Liver (tissue), 3 donors: ENCODE data around the gene C13orf42.

Experiments
- ATF3 ChIP-seq: IDR thresholded peaks from 2 replicates; pipeline ENCODE4 v1.6.1; 2016; ENCODE audit warnings: antibody characterized with exemption
- CTCF ChIP-seq: fragments of 150-350 bp; IDR thresholded peaks from 2 replicates; pipeline ENCODE4 v1.5.1; 2017; ENCODE audit warnings: improper control_type of control experiment, low read depth, low read length; ENCODE audit not compliant: missing input control
- EGR1 ChIP-seq, 2 donors: IDR thresholded peaks; 2 replicates each; pipeline ENCODE4 v1.6.1; 2016 to 2018; ENCODE audit warnings: antibody characterized with exemption in 2 of 2, low read depth in 2 of 2
- FOXA2 ChIP-seq: IDR thresholded peaks from 2 replicates; pipeline ENCODE4 v1.6.1; 2016; ENCODE audit warnings: antibody characterized with exemption
- GABPA ChIP-seq, 2 donors: IDR thresholded peaks in 1 of 2; conservative IDR thresholded peaks in 1 of 2; 2 replicates each; pipeline ENCODE4 v1.6.1; 2016; ENCODE audit warnings: antibody characterized with exemption in 2 of 2, mild to moderate bottlenecking in 1 of 2, moderate library complexity in 1 of 2
- HNF4G ChIP-seq: IDR thresholded peaks from 2 replicates; pipeline ENCODE4 v1.6.1; 2016; ENCODE audit warnings: antibody characterized with exemption
- MAX ChIP-seq: IDR thresholded peaks from 2 replicates; pipeline ENCODE4 v1.6.1; 2016; ENCODE audit warnings: antibody characterized with exemption
- NR2F2 ChIP-seq: IDR thresholded peaks from 2 replicates; pipeline ENCODE4 v1.6.1; 2016; ENCODE audit warnings: antibody characterized with exemption
- RAD21 ChIP-seq, 2 donors: IDR thresholded peaks; 2 replicates each; pipeline ENCODE4 v1.6.1; 2016; ENCODE audit warnings: antibody characterized with exemption in 2 of 2, mild to moderate bottlenecking in 2 of 2
- REST ChIP-seq: IDR thresholded peaks from 2 replicates; pipeline ENCODE4 v1.6.1; 2016; ENCODE audit warnings: antibody characterized with exemption, mild to moderate bottlenecking
- RXRA ChIP-seq, 2 donors: IDR thresholded peaks; 2 replicates each; pipeline ENCODE4 v1.6.1; 2017 to 2018; ENCODE audit warnings: antibody characterized with exemption in 2 of 2, mild to moderate bottlenecking in 1 of 2
- SP1 ChIP-seq: IDR thresholded peaks from 2 replicates; pipeline ENCODE4 v1.6.1; 2018; ENCODE audit warnings: antibody characterized with exemption, mild to moderate bottlenecking
- TAF1 ChIP-seq: conservative IDR thresholded peaks from 2 replicates; pipeline ENCODE4 v1.6.1; 2016; ENCODE audit warnings: antibody characterized with exemption, mild to moderate bottlenecking
- YY1 ChIP-seq: IDR thresholded peaks from 2 replicates; pipeline ENCODE4 v1.6.1; 2016; ENCODE audit warnings: antibody characterized with exemption, mild to moderate bottlenecking
- donor health status: healthy.
- donor health status: healthy.

- TF ChIP-seq REST (no peak), YY1 (no peak), MAX (no peak), GABPA (IDR thresholded peaks at IDR 0.05 in 1 of 2, conservative IDR thresholded peaks at IDR 0.05 in 1 of 2) (no peak), CTCF (no peak), TAF1 (no peak), HNF4G (no peak), RXRA (IDR thresholded peaks at IDR 0.05) (no peak), SP1 (no peak), ATF3 (no peak), FOXA2 (no peak), RAD21 (IDR thresholded peaks at IDR 0.05) (no peak), EGR1 (IDR thresholded peaks at IDR 0.05; ENCODE audit: low read depth in 2 of 2) (no peak), NR2F2 (no peak)
Measured at GRCh38 chr13:51112771-51113170, 1.7 kb upstream of the C13orf42 start.
